ENCODE measurements around the gene CEP41. TPM values are rescaled to one million over a fixed set of nuclear protein-coding genes. Genes with fewer than 3 reads are reported as not detected.

CEP41 gene
- total and polyA plus RNA-seq, 2 of the 13 experiments (the other 11 are each of a cell fraction or from before 2014, with no cell fraction given), result 8.7 to 9.0 TPM

DNA sequence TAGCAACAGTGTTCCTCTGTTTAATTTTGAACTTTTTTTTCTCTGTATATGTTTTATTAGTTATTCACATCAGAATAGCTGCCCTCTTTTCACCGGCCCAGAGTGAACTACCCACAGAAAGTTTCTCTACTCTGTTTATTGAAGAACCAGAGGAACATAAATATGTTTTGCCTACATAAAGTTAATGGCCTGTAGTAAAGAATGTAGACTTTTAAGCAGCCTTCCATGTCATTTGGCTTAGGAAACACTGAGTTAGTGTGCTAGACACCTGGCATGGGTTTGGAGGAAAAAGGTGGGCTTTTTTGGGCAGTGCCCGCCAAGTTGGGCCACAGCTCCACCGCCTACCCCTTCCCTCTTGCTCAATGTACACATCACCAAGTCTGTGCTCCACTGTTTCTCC is 42.2 kb upstream of the CEP41 start:
- intact Hi-C loops (cut with micrococcal nuclease; ENCODE audit: unreplicated experiment), result loop anchor here (10.0 kb wide), 1 partner anchor 208 kb away; no protein-coding TSS in a partner anchor
- DNase-seq (ENCODE audit: low spot score), result no peak
- Histone ChIP-seq H3K9me3 (ENCODE audit: low read length) (peaks cover under 1% of the 10 kb centered on the region; the same call in 1 of the 2 replicates), H2AFZ (ENCODE audit: low read length) (no peak overlapping the region), H3K27ac (ENCODE audit: extremely low read length, insufficient read depth, low read length) (no peak overlapping the region), H3K9ac (ENCODE audit: insufficient read depth, low read depth, low read length) (no peak overlapping the region), H3K4me2 (ENCODE audit: low read depth, low read length) (no peak overlapping the region), H3K4me3 (replicated peaks in 1 of 3; ENCODE audit: insufficient read depth in 1 of 3, low read depth in 2 of 3, low read length in 3 of 3) (no peak overlapping the region), H4K20me1 (ENCODE audit: insufficient read depth, low read length) (no peaks in the 10 kb centered on the region), H3K27me3 (ENCODE audit: control insufficient read depth in 1 of 2, insufficient read depth in 2 of 2, low read length in 2 of 2) (no peaks in the 10 kb centered on the region; a peak in 1 of 5 replicates), H3K36me3 (replicated peaks in 1 of 2; ENCODE audit: control insufficient read depth in 1 of 2, insufficient read depth in 2 of 2, low read length in 2 of 2) (no peaks in the 10 kb centered on the region), H3K79me2 (ENCODE audit: insufficient read depth, low read length) (no peaks in the 10 kb centered on the region), H3K4me1 (ENCODE audit: insufficient read depth, low read length) (peaks cover 10% of the 10 kb centered on the region)
- no TSS peak for BruUV-seq (replicated peaks)
- CTCF ChIA-PET (ENCODE audit: low intra/inter-chr PET ratio, low total read pairs), result no interaction called here
- ATAC-seq, result no peak
- TF ChIP-seq CCDC6 (CRISPR knock-in tag; IDR thresholded peaks at IDR 0.05), result no peak
- no peak for TF ChIP-seq MATR3 (CRISPR knock-in tag; IDR thresholded peaks at IDR 0.05)
- TF ChIP-seq BCL3 (CRISPR knock-in tag; IDR thresholded peaks at IDR 0.05), result no peak
- no peak for TF ChIP-seq RBFOX2 (IDR thresholded peaks at IDR 0.05; ENCODE audit: low read depth, low read length)
- TF ChIP-seq, protein P1, sequence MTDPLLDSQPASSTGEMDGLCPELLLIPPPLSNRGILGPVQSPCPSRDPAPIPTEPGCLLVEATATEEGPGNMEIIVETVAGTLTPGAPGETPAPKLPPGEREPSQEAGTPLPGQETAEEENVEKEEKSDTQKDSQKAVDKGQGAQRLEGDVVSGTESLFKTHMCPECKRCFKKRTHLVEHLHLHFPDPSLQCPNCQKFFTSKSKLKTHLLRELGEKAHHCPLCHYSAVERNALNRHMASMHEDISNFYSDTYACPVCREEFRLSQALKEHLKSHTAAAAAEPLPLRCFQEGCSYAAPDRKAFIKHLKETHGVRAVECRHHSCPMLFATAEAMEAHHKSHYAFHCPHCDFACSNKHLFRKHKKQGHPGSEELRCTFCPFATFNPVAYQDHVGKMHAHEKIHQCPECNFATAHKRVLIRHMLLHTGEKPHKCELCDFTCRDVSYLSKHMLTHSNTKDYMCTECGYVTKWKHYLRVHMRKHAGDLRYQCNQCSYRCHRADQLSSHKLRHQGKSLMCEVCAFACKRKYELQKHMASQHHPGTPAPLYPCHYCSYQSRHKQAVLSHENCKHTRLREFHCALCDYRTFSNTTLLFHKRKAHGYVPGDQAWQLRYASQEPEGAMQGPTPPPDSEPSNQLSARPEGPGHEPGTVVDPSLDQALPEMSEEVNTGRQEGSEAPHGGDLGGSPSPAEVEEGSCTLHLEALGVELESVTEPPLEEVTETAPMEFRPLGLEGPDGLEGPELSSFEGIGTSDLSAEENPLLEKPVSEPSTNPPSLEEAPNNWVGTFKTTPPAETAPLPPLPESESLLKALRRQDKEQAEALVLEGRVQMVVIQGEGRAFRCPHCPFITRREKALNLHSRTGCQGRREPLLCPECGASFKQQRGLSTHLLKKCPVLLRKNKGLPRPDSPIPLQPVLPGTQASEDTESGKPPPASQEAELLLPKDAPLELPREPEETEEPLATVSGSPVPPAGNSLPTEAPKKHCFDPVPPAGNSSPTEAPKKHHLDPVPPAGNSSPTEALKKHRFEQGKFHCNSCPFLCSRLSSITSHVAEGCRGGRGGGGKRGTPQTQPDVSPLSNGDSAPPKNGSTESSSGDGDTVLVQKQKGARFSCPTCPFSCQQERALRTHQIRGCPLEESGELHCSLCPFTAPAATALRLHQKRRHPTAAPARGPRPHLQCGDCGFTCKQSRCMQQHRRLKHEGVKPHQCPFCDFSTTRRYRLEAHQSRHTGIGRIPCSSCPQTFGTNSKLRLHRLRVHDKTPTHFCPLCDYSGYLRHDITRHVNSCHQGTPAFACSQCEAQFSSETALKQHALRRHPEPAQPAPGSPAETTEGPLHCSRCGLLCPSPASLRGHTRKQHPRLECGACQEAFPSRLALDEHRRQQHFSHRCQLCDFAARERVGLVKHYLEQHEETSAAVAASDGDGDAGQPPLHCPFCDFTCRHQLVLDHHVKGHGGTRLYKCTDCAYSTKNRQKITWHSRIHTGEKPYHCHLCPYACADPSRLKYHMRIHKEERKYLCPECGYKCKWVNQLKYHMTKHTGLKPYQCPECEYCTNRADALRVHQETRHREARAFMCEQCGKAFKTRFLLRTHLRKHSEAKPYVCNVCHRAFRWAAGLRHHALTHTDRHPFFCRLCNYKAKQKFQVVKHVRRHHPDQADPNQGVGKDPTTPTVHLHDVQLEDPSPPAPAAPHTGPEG (CRISPR knock-in tag; IDR thresholded peaks at IDR 0.05), result no peak
- no peak for TF ChIP-seq ZNF687 (CRISPR knock-in tag; IDR thresholded peaks at IDR 0.05)
- no peak for TF ChIP-seq BRD4 (CRISPR knock-in tag; IDR thresholded peaks at IDR 0.05)
- no peak for TF ChIP-seq ZBTB7B (CRISPR knock-in tag; IDR thresholded peaks at IDR 0.05)
- TF ChIP-seq ETV5 (CRISPR knock-in tag; IDR thresholded peaks at IDR 0.05; ENCODE audit: borderline replicate concordance), result no peak
- no peak for TF ChIP-seq ZNF776 (CRISPR knock-in tag; IDR thresholded peaks at IDR 0.05)
- no peak for TF ChIP-seq KDM1A (CRISPR knock-in tag; IDR thresholded peaks at IDR 0.05)
- WGBS (ENCODE audit: low lambda C conversion rate), result 96% methylated on average over 1 of the region's 3 CpGs
- in situ Hi-C loops (cut with HindIII; ENCODE audit: extremely low pct_ligation_motif_present, low pct_unique_long_range_greater_than_20kb), result no loop called here
- no peak for FAIRE-seq
- POLR2A ChIA-PET, result no interaction called here

All from HepG2 (cell line).